HG03066 (cell line): ENCODE results near the gene PEX5L.
"Not testable (repeated sequence)": the region's sequence is repeated elsewhere in the genome, so short reads cannot be mapped to it uniquely, and the experiment has no call there.

Source experiments
- ATAC-seq: cut with Tn5 transposase; IDR thresholded peaks from one replicate; pipeline ENCODE4 v1.9.1; 2021; ENCODE audit warnings: low read depth; ENCODE audit not compliant: unreplicated experiment

Gene PEX5L

DNA sequence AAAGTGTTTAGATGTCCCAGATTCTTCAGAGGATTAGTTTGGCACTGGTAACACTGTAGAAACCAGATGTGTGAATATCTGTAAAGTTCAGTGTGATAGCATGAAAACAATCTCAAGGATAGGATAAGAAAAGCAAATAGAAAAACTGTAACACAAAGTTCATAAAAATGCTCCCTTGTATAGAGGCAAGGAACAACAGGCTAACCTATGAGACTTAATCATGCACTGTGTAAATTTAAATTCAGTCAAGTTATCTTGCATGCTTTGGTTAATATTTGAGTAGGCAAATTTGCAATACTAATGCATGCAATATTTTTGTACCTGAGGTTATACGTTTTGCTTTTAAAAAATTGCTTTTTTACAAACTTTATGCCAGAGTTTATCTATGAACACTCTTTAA, 239.5 kb downstream of the PEX5L start:
- no peak for ATAC-seq

DNA sequence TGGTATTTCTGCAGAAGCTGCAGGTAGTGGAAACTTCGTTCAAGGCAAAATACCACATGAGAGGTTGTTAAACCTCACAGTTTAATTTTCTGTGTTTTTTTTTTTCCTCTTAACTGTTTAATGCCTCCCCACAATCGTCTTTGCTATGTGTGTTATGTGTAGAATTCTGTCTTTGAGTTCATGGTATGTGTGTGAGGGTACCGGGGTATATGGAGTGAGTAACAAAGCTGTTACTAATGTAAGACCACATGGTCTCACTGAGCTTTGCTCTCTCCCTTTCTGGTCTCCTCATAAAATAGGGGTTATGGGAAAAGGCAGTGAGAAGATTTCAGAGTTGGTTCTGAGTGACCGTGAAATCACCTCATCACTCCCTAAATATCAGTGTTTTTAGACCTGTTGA, 240.3 kb downstream of the PEX5L start:
- ATAC-seq, result no peak

DNA sequence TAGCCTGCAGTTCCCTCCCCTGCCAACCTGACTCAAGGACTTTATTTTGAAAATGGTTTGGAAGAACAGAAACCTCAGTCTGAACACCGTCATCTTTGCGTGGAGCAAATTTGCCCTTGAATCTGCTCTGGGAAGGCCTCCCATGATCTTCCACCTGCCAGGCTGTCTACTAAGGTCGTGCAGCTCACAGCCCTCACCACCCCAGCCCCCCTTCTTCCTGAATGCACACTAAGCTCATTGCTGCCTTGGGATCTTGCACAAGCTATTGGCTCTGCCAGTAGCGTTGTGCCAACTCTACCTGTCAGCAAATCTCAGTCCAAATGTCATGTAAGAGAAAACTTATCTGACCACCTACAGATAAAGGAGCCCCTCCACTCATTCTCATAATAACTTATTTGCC, 242.4 kb downstream of the PEX5L start:
- no peak for ATAC-seq

DNA sequence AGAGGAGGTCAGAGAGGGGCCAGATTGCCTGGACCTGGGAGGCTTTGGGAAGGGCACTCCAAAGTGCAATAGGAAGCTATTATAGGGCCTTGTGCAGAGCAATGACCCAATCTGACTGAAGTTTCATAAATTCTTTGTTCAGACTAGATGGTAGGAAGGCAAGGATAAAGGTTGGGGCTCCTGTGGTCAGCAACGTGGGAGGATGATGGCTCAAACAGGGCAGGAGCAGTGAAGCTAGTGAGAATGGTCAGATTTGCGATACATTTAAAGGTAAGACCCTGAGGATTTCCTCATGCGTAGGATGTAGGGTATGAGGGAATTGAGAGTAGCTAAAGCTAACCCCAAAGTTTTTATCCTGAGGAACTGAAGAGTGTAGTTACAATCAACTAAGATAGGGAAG, 244.9 kb downstream of the PEX5L start:
- no peak for ATAC-seq

DNA sequence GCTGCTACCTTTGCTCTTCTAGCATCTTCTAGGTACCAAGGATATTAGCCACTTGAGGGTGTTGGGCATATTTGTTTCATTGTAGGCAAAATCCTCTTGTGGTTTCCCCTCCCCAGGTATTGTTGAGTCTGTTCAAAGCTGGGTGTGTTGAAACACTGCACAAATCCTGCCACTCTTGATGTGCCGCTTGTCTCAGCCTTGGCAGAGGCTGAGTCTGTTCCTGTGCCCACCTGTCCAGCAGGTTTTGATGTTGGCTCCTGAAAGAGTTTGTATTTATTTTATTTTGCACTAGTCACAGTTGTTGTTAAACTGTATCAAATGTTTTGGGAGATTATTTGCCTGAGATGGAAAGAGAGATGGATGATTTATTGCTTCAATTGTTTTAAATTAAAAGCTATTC, 247.7 kb downstream of the PEX5L start:
- no peak for ATAC-seq

DNA sequence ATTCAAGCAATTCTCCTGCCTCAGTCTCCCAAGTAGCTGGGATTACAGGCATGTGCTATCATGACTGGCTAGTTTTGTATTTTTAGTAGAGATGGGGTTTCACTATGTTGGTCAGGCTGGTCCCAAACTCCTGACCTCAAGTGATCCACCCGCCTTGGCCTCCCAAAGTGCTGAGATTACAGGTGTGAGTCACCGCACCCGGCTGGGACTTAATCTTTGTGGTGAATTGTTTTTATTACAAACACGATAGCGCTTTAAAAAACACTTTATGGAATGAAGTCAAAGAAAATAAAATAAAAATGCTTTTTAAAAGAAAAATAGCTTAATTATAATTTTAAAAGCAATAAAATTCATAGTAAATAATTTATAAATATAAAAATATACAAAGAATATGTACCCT, 253.9 kb downstream of the PEX5L start:
- ATAC-seq, result not testable (repeated sequence)

DNA sequence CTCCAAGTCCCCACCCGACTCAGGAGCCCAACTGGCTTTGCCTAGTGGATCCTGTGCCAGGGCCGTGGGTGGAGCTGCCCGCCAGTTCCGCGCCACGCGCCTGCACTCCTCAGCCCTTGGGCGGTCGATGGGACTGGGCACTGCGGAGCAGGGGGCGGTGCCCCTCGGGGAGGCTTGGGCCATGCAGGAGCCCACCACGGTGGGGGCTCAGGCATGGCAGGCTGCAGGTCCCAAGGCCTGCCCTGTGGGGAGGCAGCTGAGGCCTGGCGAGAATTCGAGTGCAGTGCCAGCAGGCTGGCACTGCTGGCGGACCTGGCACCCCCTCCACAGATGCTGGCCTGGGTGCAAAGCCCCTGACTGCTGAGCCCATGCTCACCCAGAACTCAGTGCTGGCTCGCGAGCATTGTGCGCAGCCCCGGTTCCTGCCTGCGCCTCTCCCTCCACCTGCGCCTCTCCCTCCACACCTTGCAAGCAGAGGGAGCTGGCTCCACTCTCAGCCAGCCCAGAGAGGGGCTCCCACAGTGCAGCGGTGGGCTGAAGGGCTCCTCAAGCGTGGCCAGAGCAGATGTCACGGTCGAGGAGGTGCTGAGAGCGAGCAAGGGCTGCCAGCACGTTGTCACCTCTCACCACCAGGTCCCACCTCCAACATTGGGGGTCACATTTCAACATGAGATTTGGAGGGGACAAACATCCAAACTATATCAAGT, 261.2 kb downstream of the PEX5L start:
- no peak for ATAC-seq

DNA sequence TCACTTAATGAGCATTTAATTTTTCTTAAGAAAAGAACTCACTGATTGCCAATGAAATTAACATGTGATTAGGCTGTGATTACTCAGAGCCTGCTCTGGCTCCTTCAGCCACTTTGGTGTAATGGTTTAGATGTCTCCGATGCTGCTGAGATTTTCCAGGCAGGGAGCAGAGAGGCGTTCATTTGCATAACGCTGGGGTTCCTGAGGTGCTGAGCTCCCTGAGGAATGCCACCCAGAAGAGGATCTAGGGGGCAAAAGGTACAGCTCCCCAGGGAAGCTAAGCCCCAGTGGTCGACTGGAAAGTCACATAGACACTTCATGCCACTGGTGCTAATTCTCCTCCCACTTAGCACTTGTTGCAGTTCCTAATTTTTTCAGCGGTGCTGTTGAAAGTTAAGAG, 264.4 kb downstream of the PEX5L start:
- ATAC-seq, result no peak

DNA sequence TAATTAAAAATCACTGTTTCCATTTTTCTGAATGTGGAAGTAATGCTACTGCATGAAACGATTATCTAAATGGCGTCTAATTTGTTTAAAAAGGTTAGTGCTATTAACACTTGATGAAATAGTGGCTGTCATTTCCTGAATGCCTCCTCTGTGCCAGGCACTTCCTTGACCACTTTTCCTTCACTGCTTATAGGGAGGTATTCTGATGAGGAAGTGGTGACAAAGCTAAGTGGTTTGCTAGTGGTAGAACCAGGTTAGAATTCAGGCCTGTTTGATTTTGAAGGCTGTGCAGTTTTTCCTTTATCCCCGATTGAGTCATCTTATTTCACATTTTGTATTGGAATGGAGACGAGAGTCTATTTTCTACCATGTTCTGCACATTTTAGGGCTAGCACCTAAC, 264.9 kb downstream of the PEX5L start:
- ATAC-seq, result no peak

DNA sequence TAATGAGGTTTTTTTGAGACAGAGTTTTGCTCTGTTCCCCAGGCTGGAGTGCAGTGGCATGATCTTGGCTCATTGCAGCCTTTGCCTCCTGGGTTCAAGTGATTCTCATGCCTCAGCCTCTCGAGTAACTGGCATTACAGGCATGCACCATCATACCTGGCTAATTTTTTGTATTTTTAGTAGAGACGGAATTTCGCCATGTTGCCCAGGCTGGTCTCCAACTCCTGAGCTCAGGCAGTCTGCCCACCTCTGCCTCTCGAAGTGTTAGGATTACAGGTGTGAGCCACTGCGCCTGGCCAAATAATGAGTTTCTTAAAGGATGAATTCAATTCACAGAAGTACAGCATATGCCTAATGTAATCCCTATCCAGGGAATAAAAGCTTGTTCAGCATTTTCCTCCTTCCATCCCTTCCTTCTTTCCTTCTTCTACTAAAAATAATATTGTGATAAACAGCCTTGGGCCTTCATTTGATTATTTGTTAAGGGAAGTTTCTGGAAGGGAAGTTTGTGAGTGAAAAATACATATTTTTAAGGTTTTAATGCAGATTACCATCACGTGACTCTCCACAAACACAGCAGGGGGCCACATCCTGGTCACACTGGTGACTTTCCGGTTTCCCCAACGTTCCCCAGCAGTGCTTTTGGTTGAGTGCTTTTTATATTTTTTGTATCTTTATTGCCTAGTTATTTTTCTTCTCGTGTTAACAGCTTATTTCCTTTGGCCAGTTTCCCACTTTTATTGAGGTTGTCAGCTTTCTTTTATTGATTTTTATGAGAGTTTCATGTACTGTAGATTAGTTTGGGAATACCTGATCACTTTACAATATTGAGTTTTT, 267.1 kb downstream of the PEX5L start:
- no peak for ATAC-seq

DNA sequence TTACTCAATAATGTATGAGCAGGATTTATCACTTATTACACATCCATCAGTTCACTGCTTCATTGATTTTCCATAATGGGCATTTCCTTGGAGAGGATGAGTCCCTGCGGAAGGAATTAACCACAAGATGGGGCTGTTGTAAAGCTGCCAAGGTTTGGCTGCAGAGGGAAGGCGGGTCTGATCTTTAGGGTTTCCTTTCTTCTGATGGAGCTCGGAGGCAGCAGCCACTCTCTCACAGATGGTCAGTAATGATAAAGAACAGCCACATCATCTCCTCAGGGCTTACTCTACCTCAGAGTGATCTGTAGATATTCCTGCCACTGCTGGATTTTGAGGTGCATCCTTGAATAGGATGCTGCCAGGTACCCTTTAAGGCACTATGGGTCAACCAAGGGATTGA, 268.7 kb downstream of the PEX5L start:
- no peak for ATAC-seq

DNA sequence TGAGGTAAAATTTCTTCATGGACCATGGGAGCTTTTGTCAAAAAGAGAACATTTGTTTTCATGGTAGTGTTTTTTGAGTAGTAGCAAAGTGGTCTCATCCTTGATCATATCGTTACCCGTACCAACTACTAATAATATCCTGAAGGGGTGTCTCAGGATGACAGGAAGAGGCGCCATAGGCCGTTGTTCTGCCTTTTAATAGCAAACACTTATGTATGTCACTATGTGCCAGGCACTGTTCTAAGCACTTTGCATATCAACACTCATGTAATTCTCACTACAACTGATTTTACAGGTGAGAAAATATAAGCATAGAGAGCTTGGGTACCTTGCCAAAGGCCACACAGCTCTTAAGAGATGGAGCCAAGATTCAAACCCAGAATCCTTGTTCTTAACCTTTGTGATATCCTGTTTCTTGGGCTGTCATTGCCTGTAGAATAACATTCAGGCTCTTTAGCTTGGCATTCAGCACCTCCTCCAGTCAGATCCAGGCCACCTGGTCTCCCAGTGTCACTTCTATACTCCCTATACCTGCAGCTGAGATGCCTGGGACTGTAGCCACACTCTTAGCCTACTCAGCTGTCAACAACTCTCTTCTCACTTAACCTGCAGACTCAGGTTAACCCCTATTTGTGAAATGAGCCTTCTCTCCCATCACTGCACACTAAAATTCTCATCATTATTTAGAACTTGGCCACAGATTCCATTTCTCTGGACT, 270.2 kb downstream of the PEX5L start:
- ATAC-seq, result no peak

DNA sequence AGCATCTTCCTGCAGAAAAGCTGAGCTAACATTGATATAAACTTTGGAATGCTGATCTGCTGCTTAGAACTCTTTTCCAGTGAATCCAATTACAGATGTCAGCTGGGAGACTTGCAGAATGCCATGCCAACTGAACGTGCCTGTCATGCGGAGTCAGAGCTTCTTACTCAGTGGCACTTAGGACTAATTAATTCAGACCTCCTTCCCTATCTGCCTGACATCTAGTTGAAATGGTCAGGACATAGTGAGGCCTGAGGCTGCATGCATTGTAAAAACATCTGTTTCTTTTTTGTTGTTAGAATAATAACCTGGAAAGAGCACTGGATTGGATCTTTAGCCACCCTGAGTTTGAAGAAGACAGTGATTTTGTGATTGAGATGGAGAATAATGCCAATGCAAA, 271.3 kb downstream of the PEX5L start:
- no peak for ATAC-seq

DNA sequence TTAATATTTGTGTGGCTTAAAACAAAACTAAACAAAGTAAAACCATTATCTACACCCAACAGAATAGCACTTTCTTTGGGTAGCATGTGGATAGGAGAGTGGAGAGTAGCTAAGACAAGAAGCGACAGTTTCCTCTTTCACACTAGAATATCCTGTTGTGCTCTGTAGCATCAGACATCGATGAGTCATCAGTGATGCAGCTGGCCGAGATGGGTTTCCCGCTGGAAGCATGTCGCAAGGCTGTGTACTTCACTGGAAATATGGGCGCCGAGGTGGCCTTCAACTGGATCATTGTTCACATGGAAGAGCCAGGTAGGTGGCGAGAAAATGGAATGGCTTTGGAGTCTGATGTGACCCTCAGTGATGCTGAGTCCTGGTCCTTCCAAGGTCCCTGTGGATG, 275.8 kb downstream of the PEX5L start:
- ATAC-seq, result no peak

DNA sequence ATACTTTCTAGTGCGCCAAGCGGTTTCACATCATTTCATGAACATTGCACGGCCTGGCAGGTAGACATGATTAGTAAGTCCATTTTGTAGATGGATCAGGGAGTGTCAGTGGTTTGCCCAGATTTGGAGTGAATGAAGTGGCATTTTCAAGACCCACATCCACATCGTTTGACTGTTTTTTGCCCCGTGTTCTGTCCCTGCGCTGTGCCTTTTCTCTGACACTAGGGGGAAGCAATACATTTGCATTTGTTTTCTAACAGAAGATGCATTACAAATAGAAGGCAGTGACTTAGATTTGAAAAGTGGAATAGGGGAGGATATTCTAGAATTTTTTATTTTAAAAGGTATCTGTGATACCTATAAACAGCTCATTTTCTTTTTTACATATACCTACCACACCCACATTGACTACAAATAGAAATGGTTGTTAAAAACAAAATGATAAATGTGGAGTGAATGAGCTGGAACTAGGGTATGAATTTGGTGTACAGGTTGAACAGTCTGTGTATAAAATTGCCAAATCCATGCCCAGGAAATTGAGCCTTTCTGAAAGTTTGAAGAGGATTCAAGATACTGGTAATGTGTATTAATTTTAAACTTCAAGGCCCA, 285.9 kb downstream of the PEX5L start:
- peak; percentile 63 for ATAC-seq

DNA sequence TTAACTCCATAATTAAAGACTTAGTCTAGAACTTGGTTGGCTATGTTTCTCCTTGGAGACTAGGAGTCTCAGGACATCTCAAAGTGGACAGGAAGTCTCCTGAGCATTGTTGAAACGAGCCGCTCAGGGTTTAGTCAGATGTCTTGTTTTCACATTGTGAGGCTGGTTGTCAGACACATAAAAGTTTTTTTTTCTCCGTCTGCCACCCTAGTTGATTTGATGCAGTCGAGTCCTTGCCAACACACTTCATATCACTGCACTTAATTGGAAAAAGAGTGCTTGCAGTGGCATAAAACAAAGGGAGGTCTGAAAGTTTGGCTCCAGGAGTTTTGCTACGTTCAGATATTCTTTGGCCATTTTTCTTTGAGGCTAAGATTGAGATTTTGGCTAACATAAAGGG, 291.0 kb downstream of the PEX5L start:
- ATAC-seq, result no peak

DNA sequence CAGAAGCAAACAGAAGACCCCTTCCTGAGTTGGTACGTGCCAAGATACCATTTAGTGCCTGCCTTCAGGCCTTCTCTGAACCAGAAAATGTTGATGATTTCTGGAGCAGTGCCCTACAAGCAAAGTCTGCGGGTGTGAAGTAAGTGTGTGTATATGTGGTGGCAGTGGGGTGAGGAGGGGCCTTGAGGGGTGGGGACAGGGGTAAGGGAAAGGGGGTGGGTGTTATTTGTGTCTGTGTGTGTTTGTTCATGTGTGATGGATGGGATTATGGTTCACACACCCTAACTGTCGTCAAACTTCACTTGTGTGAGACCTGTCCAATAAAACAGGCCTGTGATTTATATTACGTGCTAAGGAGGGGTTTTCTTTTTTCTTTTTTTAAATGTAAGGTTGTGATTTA, 291.7 kb downstream of the PEX5L start:
- no peak for ATAC-seq
